ENCODE data around the gene TSGA10IP.
A peak's percentile ranks its signal among the peaks of the same experiment; 100 is the strongest.

The TSGA10IP gene

GRCh38 chr11:65945430-65945911 is at the start of gene TSGA10IP:
Gene TSGA10IP (plus strand): TSS chr11:65945480. CDS start chr11:65945676, 196 bp downstream.
- DNase-seq (ENCODE audit: low read depth), result no peak

GRCh38 chr11:65895482-65895981 is 49.7 kb upstream of the TSGA10IP start:
- DNase-seq (ENCODE audit: low read depth), result no peak

- no peak for DNase-seq (ENCODE audit: low read depth)
Observed at GRCh38 chr11:65896034-65896999, 49.0 kb upstream of the TSGA10IP start.

- DNase-seq (ENCODE audit: low read depth), result no peak
Observed at GRCh38 chr11:65897020-65897471, 48.2 kb upstream of the TSGA10IP start.

- DNase-seq (ENCODE audit: low read depth), result no peak
Observed at GRCh38 chr11:65898656-65899355, 46.5 kb upstream of the TSGA10IP start.

- no peak for DNase-seq (ENCODE audit: low read depth)
Observed at GRCh38 chr11:65899356-65900124, 45.7 kb upstream of the TSGA10IP start.

GRCh38 chr11:65900125-65900898 is 45.0 kb upstream of the TSGA10IP start, which contains the start of gene FOSL1:
Gene FOSL1 (minus strand): TSS chr11:65900388. CDS start chr11:65900339, 49 bp downstream.
- peak; percentile 90 for DNase-seq (ENCODE audit: low read depth)

GRCh38 chr11:65900899-65901180 is 44.4 kb upstream of the TSGA10IP start:
- DNase-seq (ENCODE audit: low read depth), result no peak

- DNase-seq (ENCODE audit: low read depth), result no peak
Observed at GRCh38 chr11:65903068-65903481, 42.2 kb upstream of the TSGA10IP start.

- DNase-seq (ENCODE audit: low read depth), result no peak
Observed at GRCh38 chr11:65903715-65904114, 41.6 kb upstream of the TSGA10IP start.

GRCh38 chr11:65906602-65907001 is 38.7 kb upstream of the TSGA10IP start:
- DNase-seq (ENCODE audit: low read depth), result no peak

- no peak for DNase-seq (ENCODE audit: low read depth)
Observed at GRCh38 chr11:65907878-65908277, 37.4 kb upstream of the TSGA10IP start.

- DNase-seq (ENCODE audit: low read depth), result no peak
Observed at GRCh38 chr11:65911682-65912568, 33.4 kb upstream of the TSGA10IP start.

GRCh38 chr11:65912845-65913244 is 32.4 kb upstream of the TSGA10IP start:
- DNase-seq (ENCODE audit: low read depth), result no peak

GRCh38 chr11:65915101-65915820 is 30.0 kb upstream of the TSGA10IP start:
- no peak for DNase-seq (ENCODE audit: low read depth)

- peak; percentile 94 for DNase-seq (ENCODE audit: low read depth)
Observed at GRCh38 chr11:65915821-65916251, 29.4 kb upstream of the TSGA10IP start.

- no peak for DNase-seq (ENCODE audit: low read depth)
Observed at GRCh38 chr11:65916391-65916790, 28.9 kb upstream of the TSGA10IP start.

GRCh38 chr11:65917077-65917433 is 28.2 kb upstream of the TSGA10IP start:
- no peak for DNase-seq (ENCODE audit: low read depth)

- no peak for DNase-seq (ENCODE audit: low read depth)
Observed at GRCh38 chr11:65917434-65918210, 27.7 kb upstream of the TSGA10IP start.
